Measurements from ENCODE around the gene SMIM41. TPM values are rescaled to one million over a fixed set of nuclear protein-coding genes. Genes with fewer than 3 reads are reported as not detected.

Gene SMIM41
- total RNA-seq, 1 experiment from 2014 or later = not detected

DNA sequence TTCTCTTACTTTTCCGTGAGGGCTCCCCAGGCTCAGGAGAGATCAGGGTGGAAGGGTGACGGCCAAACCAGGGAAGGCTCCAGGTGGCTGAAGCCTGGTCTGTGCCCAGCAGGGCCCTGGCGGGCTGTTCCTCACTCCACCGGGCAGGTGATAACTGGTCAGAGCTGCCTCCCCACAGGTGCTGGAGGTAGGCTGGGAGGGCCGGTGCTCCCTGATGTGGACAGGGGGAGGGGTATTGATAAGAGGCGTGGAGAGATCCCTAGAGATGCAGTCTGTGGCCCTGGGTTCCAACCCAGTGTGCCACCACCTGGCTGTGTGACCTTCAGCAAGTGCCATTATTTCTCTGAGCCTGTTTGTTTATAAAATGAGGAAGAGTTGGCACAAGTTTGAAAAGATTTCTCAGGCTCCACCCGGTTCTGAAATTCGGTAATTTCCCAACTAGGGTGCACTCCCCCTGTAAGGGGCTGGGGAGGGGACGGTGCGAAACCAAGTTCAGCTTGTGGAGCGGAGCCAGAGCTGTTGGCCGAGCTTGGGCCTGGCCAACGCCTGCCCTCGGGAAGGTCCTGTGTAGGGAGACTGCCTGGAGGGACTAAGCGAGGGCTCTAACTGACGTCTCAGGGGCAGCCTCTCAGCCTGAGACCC, 29.3 kb upstream of the SMIM41 start:
- H3K4me3 ChIP-seq = peak overlapping the region; percentile 64
- H3K36me3 ChIP-seq (ENCODE audit: low read depth) = no peaks in the 10 kb centered on the region
- no peaks in the 10 kb centered on the region for H3K27me3 ChIP-seq (ENCODE audit: insufficient read depth, low read depth)
- no peaks in the 10 kb centered on the region for H4K20me1 ChIP-seq (ENCODE audit: insufficient read depth)
- no peak for DNase-seq
- H3K4me2 ChIP-seq = peak overlapping the region; percentile 99
- no peaks in the 10 kb centered on the region for H3K9me2 ChIP-seq (ENCODE audit: insufficient read depth)
- ChIA-PET CTCF (interaction anchor here (0.8 to 1.1 kb wide), 2 partner anchors 17 to 25 kb away, joined by 3 read pairs; no protein-coding TSS in a partner anchor), POLR2A (ENCODE audit: unreplicated experiment) (interaction anchor here (0.6 to 1.6 kb wide), 4 partner anchors 10 to 129 kb away, joined by 3 to 38 read pairs (median 5); no protein-coding TSS in a partner anchor)
- no peaks in the 10 kb centered on the region for H3K9me3 ChIP-seq (ENCODE audit: insufficient read depth, low read depth)
- no peak for TF ChIP-seq EZH2 (IDR thresholded peaks at IDR 0.05; ENCODE audit: low read depth)
- TF ChIP-seq, protein P1, sequence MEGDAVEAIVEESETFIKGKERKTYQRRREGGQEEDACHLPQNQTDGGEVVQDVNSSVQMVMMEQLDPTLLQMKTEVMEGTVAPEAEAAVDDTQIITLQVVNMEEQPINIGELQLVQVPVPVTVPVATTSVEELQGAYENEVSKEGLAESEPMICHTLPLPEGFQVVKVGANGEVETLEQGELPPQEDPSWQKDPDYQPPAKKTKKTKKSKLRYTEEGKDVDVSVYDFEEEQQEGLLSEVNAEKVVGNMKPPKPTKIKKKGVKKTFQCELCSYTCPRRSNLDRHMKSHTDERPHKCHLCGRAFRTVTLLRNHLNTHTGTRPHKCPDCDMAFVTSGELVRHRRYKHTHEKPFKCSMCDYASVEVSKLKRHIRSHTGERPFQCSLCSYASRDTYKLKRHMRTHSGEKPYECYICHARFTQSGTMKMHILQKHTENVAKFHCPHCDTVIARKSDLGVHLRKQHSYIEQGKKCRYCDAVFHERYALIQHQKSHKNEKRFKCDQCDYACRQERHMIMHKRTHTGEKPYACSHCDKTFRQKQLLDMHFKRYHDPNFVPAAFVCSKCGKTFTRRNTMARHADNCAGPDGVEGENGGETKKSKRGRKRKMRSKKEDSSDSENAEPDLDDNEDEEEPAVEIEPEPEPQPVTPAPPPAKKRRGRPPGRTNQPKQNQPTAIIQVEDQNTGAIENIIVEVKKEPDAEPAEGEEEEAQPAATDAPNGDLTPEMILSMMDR (conservative IDR thresholded peaks at IDR 0.05) = no peak
- peaks cover 27% of the 10 kb centered on the region for H3F3A ChIP-seq (ENCODE audit: insufficient read depth, low read depth)
- no peaks in the 10 kb centered on the region for H3K79me2 ChIP-seq (ENCODE audit: low read depth)
- H2AFZ ChIP-seq = peak overlapping the region; percentile 87
- no peak overlapping the region for H3K27ac ChIP-seq
- BruUV-seq (replicated peaks) = TSS peak; percentile 91
- peaks cover 26% of the 10 kb centered on the region for H3K4me1 ChIP-seq (replicated peaks; ENCODE audit: insufficient read depth)
- intact Hi-C loops (cut with micrococcal nuclease; ENCODE audit: unreplicated experiment) = loop anchor here (2.0 kb wide), 1 partner anchor 13 kb away; no protein-coding TSS in a partner anchor

GRCh38 chr12:52050758-52051541, 28.6 kb upstream of the SMIM41 start, which contains the start of gene NR4A1:
Gene NR4A1, plus strand, starts transcription at chr12:52051442. Its CDS starts 2,887 bp downstream, at chr12:52054329.
- H4K20me1 ChIP-seq (ENCODE audit: insufficient read depth) = no peaks in the 10 kb centered on the region
- peaks cover 24% of the 10 kb centered on the region for H3F3A ChIP-seq (ENCODE audit: insufficient read depth, low read depth)
- H3K27me3 ChIP-seq (ENCODE audit: insufficient read depth, low read depth) = no peaks in the 10 kb centered on the region
- no peaks in the 10 kb centered on the region for H3K9me3 ChIP-seq (ENCODE audit: insufficient read depth, low read depth)
- DNase-seq = peak; percentile 66 to 94
- no peak within 1 kb of the TSS for H3K27ac ChIP-seq
- H2AFZ ChIP-seq = peak within 1 kb of the TSS; percentile 87
- no peaks in the 10 kb centered on the region for H3K9me2 ChIP-seq (ENCODE audit: insufficient read depth)
- no peaks in the 10 kb centered on the region for H3K36me3 ChIP-seq (ENCODE audit: low read depth)
- H3K4me3 ChIP-seq = peak within 1 kb of the TSS; percentile 64
- intact Hi-C loops (cut with micrococcal nuclease; ENCODE audit: unreplicated experiment) = loop anchor here (2.0 kb wide), 1 partner anchor 14 kb away; no protein-coding TSS in a partner anchor
- H3K4me1 ChIP-seq (replicated peaks; ENCODE audit: insufficient read depth) = peaks cover 20% of the 10 kb centered on the region
- ChIA-PET POLR2A (ENCODE audit: unreplicated experiment) (interaction anchor here (0.5 to 1.6 kb wide), 12 partner anchors 10 to 920 kb away, joined by 3 to 38 read pairs (median 4); no protein-coding TSS in a partner anchor), CTCF (interaction anchor here (0.6 to 1.1 kb wide), 5 partner anchors 18 to 236 kb away, joined by 3 to 9 read pairs (median 4); no protein-coding TSS in a partner anchor)
- BruUV-seq (replicated peaks) = no TSS peak
- TF ChIP-seq EZH2 (IDR thresholded peaks at IDR 0.05; ENCODE audit: low read depth) = no peak
- peak within 1 kb of the TSS; percentile 99 for H3K4me2 ChIP-seq
- no peaks in the 10 kb centered on the region for H3K79me2 ChIP-seq (ENCODE audit: low read depth)

- ChIA-PET POLR2A (ENCODE audit: unreplicated experiment) (interaction anchor here (0.7 kb wide), 1 partner anchor 1284 kb away, joined by 5 read pairs; no protein-coding TSS in a partner anchor), CTCF (no interaction called here)
- H3K27me3 ChIP-seq (ENCODE audit: insufficient read depth, low read depth) = no peaks in the 10 kb centered on the region
Observed at GRCh38 chr12:52052468-52053186, 26.9 kb upstream of the SMIM41 start.

More at GRCh38 chr12:52052468-52053186, 26.9 kb upstream of the SMIM41 start:
- BruUV-seq (replicated peaks) = no TSS peak
- H3K9me3 ChIP-seq (ENCODE audit: insufficient read depth, low read depth) = no peaks in the 10 kb centered on the region
- H3K4me1 ChIP-seq (replicated peaks; ENCODE audit: insufficient read depth) = peaks cover 14% of the 10 kb centered on the region
- H3F3A ChIP-seq (ENCODE audit: insufficient read depth, low read depth) = peaks cover 24% of the 10 kb centered on the region
- H3K36me3 ChIP-seq (ENCODE audit: low read depth) = no peaks in the 10 kb centered on the region
- H4K20me1 ChIP-seq (ENCODE audit: insufficient read depth) = no peaks in the 10 kb centered on the region
- no peak overlapping the region for H2AFZ ChIP-seq
- TF ChIP-seq, protein P1 (conservative IDR thresholded peaks at IDR 0.05) = no peak
- TF ChIP-seq EZH2 (IDR thresholded peaks at IDR 0.05; ENCODE audit: low read depth) = no peak
- no peak overlapping the region; the same call in 1 of the 2 replicates for H3K4me2 ChIP-seq
- H3K4me3 ChIP-seq = no peak overlapping the region
- H3K9me2 ChIP-seq (ENCODE audit: insufficient read depth) = no peaks in the 10 kb centered on the region
- no peaks in the 10 kb centered on the region for H3K79me2 ChIP-seq (ENCODE audit: low read depth)
- no peak overlapping the region for H3K27ac ChIP-seq
- peak; percentile 34 to 47 for DNase-seq
- intact Hi-C loops (cut with micrococcal nuclease; ENCODE audit: unreplicated experiment) = no loop called here
